Astrocyte of the cerebellum (primary cell): Measurements from ENCODE around the gene SMOC2.

Source experiments
- DNase-seq: peaks from one replicate; pipeline ENCODE4 v3.0.0-alpha.2; 2011; ENCODE audit warnings: low read depth
- H3K4me3 ChIP-seq: 2 replicates; pipeline ENCODE4 v1.5.1; 2011; ENCODE audit warnings: mild to moderate bottlenecking, low read depth, low read length, moderate library complexity
- CTCF ChIP-seq: IDR thresholded peaks from 2 replicates; pipeline ENCODE4 v1.5.1; 2012; ENCODE audit warnings: low read length, low read depth, moderate library complexity, mild to moderate bottlenecking; ENCODE audit errors: missing control alignments
- in situ Hi-C: cut with HindIII; loops from 2 replicates; pipeline ENCODE4 v1.10.0; 2017; ENCODE audit warnings: low sequenced_read_pairs

Gene SMOC2

GRCh38 chr6:168602576-168602975 lies 161.6 kb downstream of the SMOC2 start:
- TF ChIP-seq CTCF, result no peak
- in situ Hi-C loops, result no loop called here
- no peak for DNase-seq
- H3K4me3 ChIP-seq, result no peak overlapping the region

- no peak for TF ChIP-seq CTCF
- no peak overlapping the region for H3K4me3 ChIP-seq
- in situ Hi-C loops, result no loop called here
- no peak for DNase-seq
Measured at GRCh38 chr6:168603234-168603633, 162.2 kb downstream of the SMOC2 start.

- in situ Hi-C loops, result no loop called here
- no peak overlapping the region for H3K4me3 ChIP-seq
- no peak for DNase-seq
- TF ChIP-seq CTCF, result no peak
Measured at GRCh38 chr6:168605964-168606363, 165.0 kb downstream of the SMOC2 start.

GRCh38 chr6:168606722-168607121 lies 165.7 kb downstream of the SMOC2 start:
- in situ Hi-C loops, result no loop called here
- TF ChIP-seq CTCF, result no peak
- H3K4me3 ChIP-seq, result no peak overlapping the region
- no peak for DNase-seq

GRCh38 chr6:168607272-168608112 lies 166.5 kb downstream of the SMOC2 start:
- in situ Hi-C loops, result no loop called here
- TF ChIP-seq CTCF, result no peak
- no peak overlapping the region for H3K4me3 ChIP-seq
- no peak for DNase-seq

GRCh38 chr6:168608113-168608400 lies 167.1 kb downstream of the SMOC2 start:
- no peak overlapping the region for H3K4me3 ChIP-seq
- DNase-seq, result no peak
- in situ Hi-C loops, result no loop called here
- TF ChIP-seq CTCF, result no peak
